Hepatocyte (in vitro differentiated cells): ENCODE results near the gene ZNF438. TPM values are rescaled to one million over a fixed set of nuclear protein-coding genes. Genes with fewer than 3 reads are reported as not detected.

Source experiments
- DNase-seq: peaks from one replicate; pipeline ENCODE4 v3.0.0-alpha.2; 2016; ENCODE audit warnings: low spot score
- H2AFZ ChIP-seq: fragments of 200-600 bp; sonication (generic); 2 replicates; pipeline ENCODE4 v1.6.0; 2016; ENCODE audit warnings: antibody characterized with exemption, mild to moderate bottlenecking
- H3K27ac ChIP-seq: fragments of 200-600 bp; sonication (generic); 2 replicates; pipeline ENCODE4 v1.5.1; 2016; ENCODE audit warnings: mild to moderate bottlenecking
- H3K27me3 ChIP-seq: fragments of 200-600 bp; sonication (generic); 2 replicates; pipeline ENCODE4 v1.6.1; 2016
- H3K36me3 ChIP-seq: fragments of 200-600 bp; sonication (generic); replicated peaks from 2 replicates; pipeline ENCODE4 v1.5.1; 2016; ENCODE audit warnings: low read depth; ENCODE audit not compliant: insufficient read depth
- H3K4me1 ChIP-seq: fragments of 200-600 bp; sonication (generic); 2 replicates; pipeline ENCODE4 v1.5.1; 2016; ENCODE audit warnings: mild to moderate bottlenecking, moderate library complexity; ENCODE audit not compliant: insufficient read depth
- H3K4me2 ChIP-seq: fragments of 200-600 bp; sonication (generic); 2 replicates; pipeline ENCODE4 v1.6.0; 2016
- H3K4me3 ChIP-seq: fragments of 200-600 bp; sonication (generic); 2 replicates; pipeline ENCODE4 v1.5.1; 2016; ENCODE audit warnings: mild to moderate bottlenecking
- H3K79me2 ChIP-seq: fragments of 200-600 bp; sonication (generic); 2 replicates; pipeline ENCODE4 v1.6.0; 2017; ENCODE audit warnings: mild to moderate bottlenecking
- H3K9me2 ChIP-seq: fragments of 200-600 bp; sonication (generic); replicated peaks from 2 replicates; pipeline ENCODE4 v1.6.0; 2017; ENCODE audit warnings: mild to moderate bottlenecking; ENCODE audit not compliant: insufficient read depth
- H3K9me3 ChIP-seq: fragments of 200-600 bp; sonication (generic); 2 replicates; pipeline ENCODE4 v1.5.1; 2016; ENCODE audit warnings: low read depth, mild to moderate bottlenecking
- H4K20me1 ChIP-seq: fragments of 200-600 bp; sonication (generic); 2 replicates; pipeline ENCODE4 v1.6.0; 2016; ENCODE audit warnings: mild to moderate bottlenecking; ENCODE audit not compliant: insufficient read depth, poor library complexity, severe bottlenecking
- EZH2 ChIP-seq: fragments of 200-600 bp; sonication (generic); IDR thresholded peaks from 2 replicates; pipeline ENCODE4 v1.6.1; 2016; ENCODE audit warnings: antibody characterized with exemption, mild to moderate bottlenecking, borderline replicate concordance
- EZH2phosphoT487 ChIP-seq: fragments of 200-600 bp; sonication (generic); IDR thresholded peaks from one replicate; pipeline ENCODE4 v1.6.1; 2018; ENCODE audit warnings: antibody characterized with exemption, mild to moderate bottlenecking, low read depth, moderate library complexity; ENCODE audit not compliant: unreplicated experiment, severe bottlenecking
- WGBS: methylation state at CpG from one replicate; pipeline ENCODE4 v1.1.6; 2016; ENCODE audit warnings: low lambda C conversion rate; ENCODE audit errors: missing lambda C conversion rate; 5-methylcytosine and 5-hydroxymethylcytosine counted together
- polyA plus RNA-seq: library from polyadenylated mRNA; unstranded; fragments of >200 nt; fragmentation: Nextera tagmentation; extraction: Ambion mirVana; gene quantifications from 2 replicates; pipeline ENCODE4 v1.2.1, GENCODE V29; 2016
- total RNA-seq: library from RNA; depleted of rRNA; stranded (reverse); fragments of >200 nt; gene quantifications from 2 replicates; pipeline ENCODE4 v1.2.3, GENCODE V29; 2014
- TF ChIP-seq, protein P1 (sequence below): fragments of 200-600 bp; sonication (generic); IDR thresholded peaks from 2 replicates; pipeline ENCODE4 v1.5.1; 2016; ENCODE audit warnings: antibody characterized with exemption, mild to moderate bottlenecking; ENCODE audit not compliant: poor library complexity

Gene ZNF438
- total and polyA plus RNA-seq, 2 experiments from 2014 or later: 2.3 to 5.0 TPM

DNA sequence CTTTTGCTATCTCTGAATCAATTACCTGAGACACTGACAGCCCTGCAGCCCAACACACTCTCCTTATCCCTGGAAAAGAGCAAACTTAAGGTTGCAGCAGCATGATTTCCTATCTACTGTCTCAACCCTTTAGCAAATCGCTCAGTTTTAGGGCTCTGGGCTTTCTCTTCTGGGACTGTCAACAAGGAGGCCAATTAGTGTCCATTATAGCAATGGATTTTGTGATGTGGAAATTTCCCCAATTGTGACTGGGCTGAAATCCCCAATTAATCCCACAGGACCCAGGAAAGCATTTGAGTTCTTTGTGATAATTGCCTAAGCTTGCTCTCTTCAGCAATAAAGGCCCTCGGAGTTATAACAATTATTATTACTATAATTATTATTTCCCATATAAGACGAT lies 197.0 kb downstream of the ZNF438 start:
- no peak overlapping the region for H3K27ac ChIP-seq
- no peak overlapping the region for H3K4me2 ChIP-seq
- no peak overlapping the region for H3K4me3 ChIP-seq
- H3K36me3 ChIP-seq: no peaks in the 10 kb centered on the region
- H3K27me3 ChIP-seq: no peaks in the 10 kb centered on the region
- no peak overlapping the region for H2AFZ ChIP-seq
- 66% methylated on average over 3 of the region's 3 CpGs for WGBS
- TF ChIP-seq, protein P1, sequence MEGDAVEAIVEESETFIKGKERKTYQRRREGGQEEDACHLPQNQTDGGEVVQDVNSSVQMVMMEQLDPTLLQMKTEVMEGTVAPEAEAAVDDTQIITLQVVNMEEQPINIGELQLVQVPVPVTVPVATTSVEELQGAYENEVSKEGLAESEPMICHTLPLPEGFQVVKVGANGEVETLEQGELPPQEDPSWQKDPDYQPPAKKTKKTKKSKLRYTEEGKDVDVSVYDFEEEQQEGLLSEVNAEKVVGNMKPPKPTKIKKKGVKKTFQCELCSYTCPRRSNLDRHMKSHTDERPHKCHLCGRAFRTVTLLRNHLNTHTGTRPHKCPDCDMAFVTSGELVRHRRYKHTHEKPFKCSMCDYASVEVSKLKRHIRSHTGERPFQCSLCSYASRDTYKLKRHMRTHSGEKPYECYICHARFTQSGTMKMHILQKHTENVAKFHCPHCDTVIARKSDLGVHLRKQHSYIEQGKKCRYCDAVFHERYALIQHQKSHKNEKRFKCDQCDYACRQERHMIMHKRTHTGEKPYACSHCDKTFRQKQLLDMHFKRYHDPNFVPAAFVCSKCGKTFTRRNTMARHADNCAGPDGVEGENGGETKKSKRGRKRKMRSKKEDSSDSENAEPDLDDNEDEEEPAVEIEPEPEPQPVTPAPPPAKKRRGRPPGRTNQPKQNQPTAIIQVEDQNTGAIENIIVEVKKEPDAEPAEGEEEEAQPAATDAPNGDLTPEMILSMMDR: no peak
- no peak for TF ChIP-seq EZH2
- TF ChIP-seq EZH2phosphoT487: no peak
- no peaks in the 10 kb centered on the region for H3K9me2 ChIP-seq
- H4K20me1 ChIP-seq: no peaks in the 10 kb centered on the region
- no peaks in the 10 kb centered on the region for H3K9me3 ChIP-seq
- no peaks in the 10 kb centered on the region for H3K4me1 ChIP-seq
- H3K79me2 ChIP-seq: no peaks in the 10 kb centered on the region
- no peak for DNase-seq

GRCh38 chr10:30834153-30834552 lies 197.5 kb downstream of the ZNF438 start:
- TF ChIP-seq EZH2: no peak
- TF ChIP-seq EZH2phosphoT487: no peak
- TF ChIP-seq, protein P1: no peak
- no peak overlapping the region for H2AFZ ChIP-seq
- no peaks in the 10 kb centered on the region for H3K9me2 ChIP-seq
- no peaks in the 10 kb centered on the region for H4K20me1 ChIP-seq
- no peak overlapping the region for H3K4me2 ChIP-seq
- no peaks in the 10 kb centered on the region for H3K4me1 ChIP-seq
- WGBS: 86% methylated on average over 4 of the region's 4 CpGs
- no peaks in the 10 kb centered on the region for H3K36me3 ChIP-seq
- H3K4me3 ChIP-seq: no peak overlapping the region
- H3K27me3 ChIP-seq: no peaks in the 10 kb centered on the region
- H3K27ac ChIP-seq: no peak overlapping the region
- no peak for DNase-seq
- H3K9me3 ChIP-seq: no peaks in the 10 kb centered on the region
- H3K79me2 ChIP-seq: no peaks in the 10 kb centered on the region

GRCh38 chr10:30833628-30833970 lies 198.1 kb downstream of the ZNF438 start:
- no peak overlapping the region for H2AFZ ChIP-seq
- H3K4me1 ChIP-seq: peaks cover under 1% of the 10 kb centered on the region
- H3K4me3 ChIP-seq: no peak overlapping the region
- 87% methylated on average over 5 of the region's 5 CpGs for WGBS
- H3K27ac ChIP-seq: no peak overlapping the region
- no peak overlapping the region for H3K4me2 ChIP-seq
- no peaks in the 10 kb centered on the region for H3K36me3 ChIP-seq
- no peaks in the 10 kb centered on the region for H3K9me3 ChIP-seq
- H3K27me3 ChIP-seq: no peaks in the 10 kb centered on the region
- H4K20me1 ChIP-seq: no peaks in the 10 kb centered on the region
- H3K9me2 ChIP-seq: no peaks in the 10 kb centered on the region
- TF ChIP-seq EZH2phosphoT487 (no peak), EZH2 (no peak)
- TF ChIP-seq, protein P1: no peak
- H3K79me2 ChIP-seq: no peaks in the 10 kb centered on the region
- no peak for DNase-seq
